DMS 273 (cell line): ENCODE data around the gene IL20RA.
A peak's percentile ranks its signal among the peaks of the same experiment; 100 is the strongest.
"Not testable (repeated sequence)": the region's sequence is repeated elsewhere in the genome, so short reads cannot be mapped to it uniquely, and the experiment has no call there.

Experiments used
- DNase-seq: peaks from one replicate; lab custom pipeline; 2025; ENCODE audit not compliant: unreplicated experiment; lab: John Stamatoyannopoulos, UW

IL20RA gene

GRCh38 chr6:136975089-136975715 lies 69.6 kb downstream of the IL20RA start:
- no peak for DNase-seq

DNA sequence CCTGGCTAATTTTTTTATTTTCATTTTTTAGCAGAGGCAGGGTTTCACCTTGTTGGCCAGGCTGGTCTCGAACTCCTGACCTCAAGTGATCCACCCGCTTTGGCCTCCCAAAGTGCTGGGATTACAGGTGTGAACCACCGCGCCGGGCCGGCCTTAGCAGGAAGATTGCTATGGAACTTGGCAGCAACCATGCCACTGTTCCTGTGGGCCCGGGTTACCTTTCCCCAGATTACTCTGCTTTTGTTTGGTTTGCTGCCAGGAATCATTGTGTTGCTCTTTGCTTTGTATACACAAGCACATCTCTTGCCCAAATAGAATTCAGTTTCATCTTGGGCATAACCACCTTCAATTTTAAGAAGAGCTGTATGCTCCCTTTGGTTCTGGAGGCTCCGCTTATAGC lies 71.0 kb downstream of the IL20RA start:
- not testable (repeated sequence) for DNase-seq

DNA sequence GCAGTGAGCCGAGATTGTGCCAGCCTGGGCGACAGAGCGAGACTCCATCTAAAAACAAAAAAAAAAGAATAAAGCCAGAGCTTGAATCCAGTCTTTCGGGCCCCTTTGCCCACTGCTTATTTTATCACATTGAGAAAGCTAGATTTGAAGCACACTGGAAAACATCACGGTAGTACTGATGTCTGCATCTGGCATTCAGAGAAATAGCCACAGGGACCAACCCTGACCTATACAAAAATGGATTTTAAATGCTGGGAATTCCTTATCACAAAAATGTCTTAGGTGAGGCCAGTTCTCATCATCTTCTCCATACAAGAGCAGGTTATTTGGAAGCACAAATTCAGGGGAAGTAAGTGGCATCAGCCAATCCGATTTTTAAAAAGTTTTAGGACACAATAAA lies 73.2 kb downstream of the IL20RA start:
- no peak for DNase-seq

DNA sequence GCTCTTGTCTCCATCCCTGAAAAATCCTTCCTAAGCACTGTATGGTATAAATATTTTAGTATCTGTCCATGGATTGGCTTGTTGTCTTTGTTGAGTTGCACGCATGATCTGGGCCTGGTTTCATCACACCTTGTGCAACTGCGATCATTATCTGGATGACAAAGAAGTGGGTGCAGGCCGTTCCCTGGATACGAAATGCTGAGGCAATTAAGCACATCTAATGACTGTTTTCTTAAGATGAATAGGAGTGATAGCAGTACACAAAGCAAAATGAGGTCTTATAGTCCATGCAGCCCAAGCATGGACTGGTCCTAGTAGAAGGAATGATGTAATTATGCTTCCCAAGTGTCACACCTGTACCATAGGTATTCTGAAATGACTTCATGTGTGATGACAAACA lies 74.8 kb downstream of the IL20RA start:
- DNase-seq: no peak

DNA sequence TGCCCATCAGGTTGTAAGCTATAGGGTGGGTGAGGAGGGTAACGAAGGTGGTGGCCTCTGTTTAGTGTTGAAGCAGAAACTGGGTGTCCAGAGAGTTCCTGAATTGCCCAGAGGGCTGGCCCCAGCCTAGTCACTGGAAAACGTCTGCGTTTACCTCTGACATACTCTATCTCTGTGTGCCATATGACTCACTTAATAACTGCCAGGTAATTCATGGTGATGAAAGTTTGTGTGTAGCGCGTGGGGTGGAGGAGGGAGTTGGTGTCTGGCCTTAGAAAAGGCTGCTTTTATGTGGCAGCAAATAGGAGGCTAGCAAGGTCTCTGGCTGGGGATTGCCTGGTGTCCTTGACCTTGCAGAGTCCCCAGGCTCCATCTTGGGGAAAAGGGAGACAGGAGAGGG lies 75.3 kb downstream of the IL20RA start:
- DNase-seq: no peak

- peak; percentile 40 for DNase-seq
Measured at GRCh38 chr6:136968837-136969236, 75.9 kb downstream of the IL20RA start.

GRCh38 chr6:136967876-136968752 lies 76.7 kb downstream of the IL20RA start:
- DNase-seq: peak; percentile 88

DNA sequence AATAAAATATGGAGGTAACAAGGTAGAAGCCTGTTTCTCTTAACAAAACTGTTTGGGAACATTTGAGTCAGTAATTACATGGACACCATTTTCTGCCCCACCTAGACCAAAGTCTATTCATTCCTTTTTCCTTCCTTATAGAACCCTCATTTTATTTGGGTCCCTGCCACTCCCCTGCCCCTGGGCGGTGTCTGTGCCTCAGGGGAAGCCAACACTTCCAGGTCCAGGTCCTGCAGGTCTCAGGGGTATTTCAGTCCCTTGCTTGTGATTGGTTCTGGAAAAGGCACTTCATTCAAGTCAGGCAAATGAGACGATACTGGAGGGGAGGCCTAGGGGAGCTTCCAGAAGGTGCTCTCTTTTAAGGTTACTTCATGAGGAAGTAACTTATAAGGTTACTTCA lies 80.4 kb downstream of the IL20RA start:
- DNase-seq: no peak

GRCh38 chr6:136963259-136963658 lies 81.5 kb downstream of the IL20RA start:
- no peak for DNase-seq

DNA sequence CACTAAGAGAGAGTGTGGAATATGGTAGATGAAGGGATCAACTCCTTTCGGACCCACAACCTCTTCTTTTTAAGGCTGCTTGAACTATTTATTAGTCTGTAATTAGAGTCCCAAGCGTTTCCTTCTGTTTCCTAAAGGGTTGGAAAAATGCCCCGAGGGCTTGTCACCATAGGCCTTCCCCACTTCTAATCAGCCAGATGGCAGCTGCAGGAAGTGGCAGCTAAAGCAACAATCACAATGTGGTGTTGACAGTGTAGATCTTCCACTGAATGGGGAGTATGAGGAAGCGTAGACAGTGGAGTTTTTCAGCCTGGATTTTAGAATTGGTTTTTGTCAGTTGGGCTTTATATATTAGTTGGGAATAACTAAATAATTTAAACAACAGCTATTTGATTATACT lies 82.1 kb downstream of the IL20RA start:
- peak; percentile 92 for DNase-seq

GRCh38 chr6:136961848-136962247 lies 82.9 kb downstream of the IL20RA start:
- DNase-seq: peak; percentile 29

- DNase-seq: peak; percentile 16
Measured at GRCh38 chr6:136960781-136961180, 84.0 kb downstream of the IL20RA start.

DNA sequence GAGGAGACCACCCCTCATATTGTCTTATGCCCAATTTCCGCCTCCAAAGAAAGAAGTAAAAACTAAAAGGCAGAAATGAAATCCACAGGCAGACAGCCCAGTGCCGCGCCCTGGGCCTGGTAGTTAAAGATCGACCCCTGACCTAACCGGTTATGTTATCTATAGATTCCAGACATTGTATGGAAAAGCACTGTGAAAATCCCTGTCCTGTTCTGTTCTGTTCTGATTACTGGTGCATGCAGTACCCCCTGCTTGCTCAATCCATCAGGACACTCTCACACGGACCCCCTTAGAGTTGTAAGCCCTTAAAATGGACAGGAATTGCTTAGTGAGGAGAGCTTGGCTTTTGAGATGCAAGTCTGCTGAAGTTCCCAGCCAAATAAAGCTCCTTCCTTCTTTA lies 84.8 kb downstream of the IL20RA start:
- not testable (repeated sequence) for DNase-seq

DNA sequence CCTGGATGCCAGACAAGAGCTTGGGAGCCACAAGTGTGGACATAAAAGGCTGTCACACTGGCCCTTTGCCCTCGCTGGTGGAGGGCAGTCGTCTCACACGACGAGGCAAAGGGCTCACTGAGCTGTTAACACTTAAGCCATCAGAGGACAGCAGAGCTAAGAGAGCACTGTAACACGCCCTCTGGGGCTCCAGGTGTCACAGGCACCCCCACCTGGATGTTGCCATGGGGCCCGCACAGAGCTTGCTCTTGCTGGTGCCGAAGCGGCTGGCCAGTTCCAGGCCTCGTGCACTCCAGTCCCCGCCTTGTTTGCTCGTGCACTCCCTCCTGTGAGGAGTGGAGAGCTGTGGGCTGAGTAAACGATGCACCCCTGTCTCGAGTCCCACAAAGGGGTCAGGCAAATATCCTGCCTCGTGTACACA lies 85.3 kb downstream of the IL20RA start:
- DNase-seq: peak; percentile 17

GRCh38 chr6:136958168-136958567 lies 86.6 kb downstream of the IL20RA start:
- no peak for DNase-seq

DNA sequence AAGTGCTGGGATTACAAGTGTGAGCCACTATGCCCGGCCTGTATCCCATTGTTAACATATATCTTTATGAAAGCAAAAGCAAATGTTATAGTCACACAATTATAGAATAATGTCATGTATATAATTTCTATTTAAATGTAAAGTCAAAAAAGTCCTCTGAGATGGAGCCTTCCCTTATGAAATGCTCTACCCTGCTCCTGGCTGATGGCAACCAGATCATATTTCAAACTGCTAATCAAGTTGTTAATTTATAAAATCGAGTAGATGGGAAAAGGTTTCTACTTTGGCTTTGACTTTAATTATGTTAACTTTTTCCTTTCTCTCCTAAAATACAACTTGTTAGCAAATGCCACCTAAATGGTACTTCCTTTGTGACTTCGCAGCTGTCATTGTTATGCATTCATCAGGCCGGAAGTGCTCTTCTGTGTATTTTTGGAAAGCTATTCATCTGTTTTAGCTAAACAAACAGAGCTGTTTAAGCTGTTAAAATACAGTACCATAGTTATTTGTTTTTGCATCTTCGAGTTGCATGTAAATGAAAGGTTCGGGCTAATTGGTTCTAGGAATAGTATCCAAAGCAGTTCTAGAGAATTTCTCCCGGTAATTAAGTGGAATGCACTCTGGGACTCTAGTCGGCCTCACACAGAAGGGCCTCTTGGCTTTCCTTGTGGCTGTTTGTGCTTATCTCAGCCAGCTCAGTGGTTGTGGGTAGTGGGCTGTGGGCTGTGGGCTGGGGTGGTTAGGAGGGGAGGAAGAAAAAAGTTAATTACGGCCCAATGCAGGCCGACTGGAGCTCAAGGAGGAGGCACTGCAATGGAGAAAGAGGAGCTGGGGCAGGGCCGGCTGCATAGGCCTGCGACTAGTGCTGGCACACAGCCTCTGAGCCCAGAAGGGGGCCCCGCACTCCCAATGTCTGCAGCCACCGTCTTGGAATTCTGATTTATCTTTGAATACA lies 87.9 kb downstream of the IL20RA start:
- peak; percentile 61 for DNase-seq

GRCh38 chr6:136955123-136955522 lies 89.6 kb downstream of the IL20RA start:
- DNase-seq: no peak

- DNase-seq: peak; percentile 6
Measured at GRCh38 chr6:136952714-136953260, 92.0 kb downstream of the IL20RA start.

DNA sequence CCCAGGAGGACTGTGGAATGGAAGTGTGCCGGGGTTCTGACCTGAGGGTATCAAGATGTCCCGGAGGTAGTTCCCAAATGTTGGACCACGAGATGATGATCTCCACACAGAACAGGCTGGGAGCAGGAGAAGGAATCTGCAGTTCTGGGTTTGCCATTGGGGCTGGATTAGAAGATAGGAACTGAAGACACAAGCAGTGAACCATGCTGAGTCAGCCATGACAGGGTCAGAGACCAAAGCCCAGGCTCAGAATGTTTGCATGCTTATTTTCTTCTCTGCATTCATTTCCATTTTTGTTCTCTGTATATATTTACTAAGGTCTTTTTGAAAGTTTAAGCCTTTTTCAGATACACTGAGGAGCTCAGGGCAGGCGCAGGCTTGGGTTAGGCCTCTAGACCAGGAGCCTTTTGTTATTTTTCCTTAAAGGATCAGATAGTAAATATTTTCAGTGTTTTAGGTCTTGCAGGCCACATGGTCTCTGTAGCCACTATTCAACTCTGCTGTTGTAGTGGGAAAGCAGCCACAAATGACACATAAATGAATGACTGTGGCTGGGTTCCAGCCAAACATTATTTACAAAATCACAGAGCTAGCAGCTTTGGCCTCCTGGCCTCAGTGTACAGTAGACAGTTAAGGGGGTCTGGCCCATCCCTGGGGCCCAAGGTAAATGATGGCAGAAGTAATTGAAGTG lies 94.2 kb downstream of the IL20RA start:
- DNase-seq: no peak
